OCI-M2 (cell line): ENCODE measurements around the gene SEC31B.

Experiments used
- DNase-seq: peaks from one replicate; lab custom pipeline; 2025; ENCODE audit not compliant: unreplicated experiment; lab: John Stamatoyannopoulos, UW

Gene SEC31B

DNA sequence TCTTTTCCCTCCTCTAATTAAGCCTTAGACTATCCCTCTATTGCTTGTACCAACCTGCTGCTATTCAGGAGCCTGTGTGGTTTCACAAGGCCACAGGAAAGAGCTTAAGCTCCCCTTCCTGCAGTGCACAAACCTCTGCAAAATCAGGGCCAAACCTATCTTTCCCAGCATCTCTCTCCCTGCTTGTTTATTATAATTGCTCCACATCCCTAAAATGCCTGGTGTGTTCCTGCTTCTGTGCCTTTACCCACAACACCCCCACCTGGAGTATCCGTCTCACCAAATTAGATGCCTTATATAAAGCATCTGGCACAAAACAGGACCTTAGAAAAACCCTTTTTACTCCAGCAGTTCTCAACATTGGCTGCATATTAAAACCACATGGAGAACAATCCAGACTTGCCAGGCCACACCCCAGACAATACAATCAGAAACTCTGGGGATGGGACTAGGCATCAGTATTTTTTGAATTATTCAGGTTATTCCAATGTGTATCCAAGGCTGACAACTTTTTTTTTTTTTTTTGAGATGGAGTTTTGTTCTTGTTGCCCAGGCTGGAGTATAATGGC lies 16.7 kb downstream of the SEC31B start:
- DNase-seq: no peak

DNA sequence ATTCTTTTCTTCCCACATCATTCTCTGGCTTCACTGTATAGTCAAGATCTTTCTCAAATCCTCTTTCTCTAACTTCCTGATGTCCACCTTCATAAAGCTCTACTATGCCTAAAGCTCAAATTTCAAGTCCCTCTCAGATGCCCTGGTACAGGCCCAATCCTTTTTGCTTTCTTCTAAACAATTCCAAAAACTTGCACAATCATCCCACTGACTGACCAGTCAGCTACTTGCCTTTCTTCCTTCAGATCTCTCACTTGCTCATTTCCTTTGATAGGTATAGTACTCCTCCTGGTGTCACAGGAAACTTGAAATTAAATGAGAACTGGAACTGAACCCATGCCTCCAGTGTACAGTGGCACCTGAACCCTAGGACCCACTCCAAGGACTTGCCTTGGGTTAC lies 18.2 kb downstream of the SEC31B start:
- no peak for DNase-seq

DNA sequence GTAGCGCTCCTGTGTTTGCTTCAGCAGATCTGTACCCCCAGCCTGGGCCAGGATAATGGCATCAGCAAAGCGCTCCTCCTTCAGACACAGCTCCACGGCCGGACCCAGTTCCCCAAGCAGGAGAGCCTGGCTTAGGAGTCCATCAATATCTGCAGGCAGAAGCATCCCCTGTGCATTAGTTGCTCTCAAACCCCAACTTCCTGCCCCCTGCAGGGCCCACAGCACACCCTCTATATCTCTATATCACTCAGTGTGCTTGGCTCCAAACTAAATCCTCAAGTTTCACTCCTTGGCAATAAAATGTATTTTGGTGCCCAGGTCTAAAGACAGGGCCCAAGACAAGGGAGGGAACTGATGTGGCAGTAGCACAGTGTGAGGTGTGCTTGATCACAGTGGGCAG lies 21.6 kb downstream of the SEC31B start:
- DNase-seq: no peak

DNA sequence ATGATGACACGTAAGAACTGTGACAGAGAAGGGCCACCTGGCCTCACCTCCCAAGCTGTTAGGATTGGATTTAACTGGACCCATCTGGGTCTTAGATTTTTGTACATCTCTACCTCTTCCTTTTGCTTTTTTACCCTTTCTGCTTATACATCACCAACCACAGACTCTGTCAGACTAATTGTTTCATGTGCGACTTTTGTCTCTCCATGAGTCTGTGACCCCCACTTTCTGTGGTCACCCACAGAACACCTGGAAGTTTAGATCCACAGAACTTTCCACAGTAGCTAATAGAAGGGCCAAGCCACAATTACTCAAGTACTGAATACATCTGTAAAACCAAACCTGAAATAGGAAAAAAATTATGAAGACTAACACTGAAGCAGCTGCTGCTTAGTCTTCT lies 23.1 kb downstream of the SEC31B start:
- DNase-seq: no peak

DNA sequence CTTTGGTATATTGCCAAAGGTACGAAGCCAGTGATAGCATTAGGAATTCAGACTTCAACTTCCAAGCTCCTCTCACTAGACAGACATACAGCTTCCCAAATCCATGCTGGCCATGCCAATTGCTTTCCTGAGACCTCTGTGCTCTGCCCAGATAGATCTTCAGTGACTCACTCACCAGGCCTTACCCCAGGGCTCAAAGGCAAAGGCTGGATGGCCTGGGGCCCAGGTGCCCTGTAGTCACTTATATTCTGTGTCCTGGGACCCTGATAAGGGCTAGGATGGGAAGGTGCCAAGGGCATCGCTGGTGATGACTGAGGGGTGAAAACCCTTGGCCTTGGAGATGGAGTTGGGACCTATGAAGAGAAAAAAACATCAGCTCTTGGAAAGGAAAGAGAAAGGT lies 29.1 kb downstream of the SEC31B start:
- no peak for DNase-seq

DNA sequence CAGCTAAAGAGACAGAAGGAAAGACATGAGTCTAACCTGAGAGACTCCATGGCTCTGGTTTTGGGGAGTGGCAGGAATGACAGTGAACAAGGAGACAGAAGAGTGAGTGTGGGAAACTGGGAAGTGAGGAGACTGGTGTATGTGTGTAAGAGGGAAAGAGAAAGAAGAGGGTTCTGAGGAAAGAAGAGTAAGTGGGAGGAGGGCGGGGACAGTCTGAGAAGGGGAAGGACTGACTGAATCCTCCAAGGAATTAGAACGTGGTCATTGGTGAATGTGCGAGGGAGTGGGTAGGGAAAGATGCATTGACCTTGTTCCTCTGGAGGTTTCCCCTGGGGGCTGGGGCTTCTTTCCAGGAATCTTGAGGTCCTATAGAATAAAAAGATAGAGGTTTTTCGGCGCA lies 30.3 kb downstream of the SEC31B start:
- DNase-seq: no peak

DNA sequence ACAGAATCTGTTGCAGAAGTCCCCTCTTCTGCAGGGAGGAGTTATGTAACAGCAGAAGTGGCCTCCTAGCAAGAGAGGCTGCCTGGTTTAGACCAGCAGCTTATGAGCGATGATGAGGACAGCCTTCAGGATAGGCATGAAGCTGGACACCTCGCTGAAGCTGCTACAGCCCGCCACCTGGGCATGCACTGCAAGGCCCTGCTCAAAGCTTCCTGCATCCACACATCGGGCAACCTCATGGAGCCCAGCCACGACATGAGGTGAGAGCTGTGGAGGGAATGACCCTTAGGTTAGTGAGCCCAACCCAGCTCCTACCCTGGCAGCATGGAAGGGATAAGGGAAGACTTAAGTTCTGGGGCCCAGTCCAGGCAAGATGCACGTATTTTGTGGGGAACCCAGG lies 32.1 kb downstream of the SEC31B start:
- no peak for DNase-seq

DNA sequence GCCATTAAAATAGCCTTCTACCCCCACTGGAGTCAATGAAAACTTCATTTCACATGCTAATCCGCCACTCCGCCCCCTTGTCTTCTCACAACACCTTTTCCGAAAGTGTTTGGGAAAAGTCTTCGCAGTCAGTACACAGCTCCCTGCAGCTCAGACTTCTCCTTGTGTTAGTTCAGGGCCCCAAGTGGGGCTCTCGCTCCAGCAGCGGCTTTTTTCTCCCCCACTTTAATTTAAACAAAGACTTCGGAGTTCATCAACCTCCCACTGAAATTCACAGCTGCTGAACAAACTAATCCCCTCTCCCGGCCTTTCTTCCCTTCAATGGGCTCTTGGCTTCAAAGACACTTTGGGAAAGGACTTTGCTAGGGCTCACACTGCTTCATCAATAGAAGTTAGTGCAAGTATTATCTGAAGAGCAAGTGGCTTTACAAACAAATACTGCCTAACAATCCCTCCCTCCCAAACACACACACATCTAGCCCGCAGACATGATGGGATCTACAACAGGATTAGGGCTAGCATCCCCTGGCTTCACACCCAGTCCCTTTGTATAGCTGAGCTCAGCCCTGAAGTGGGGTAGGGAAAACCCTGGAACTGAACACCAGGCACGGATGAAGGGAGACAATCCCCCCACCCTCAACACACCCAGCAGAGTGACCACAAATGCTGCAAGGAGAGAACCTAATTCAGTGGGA lies 33.7 kb downstream of the SEC31B start:
- DNase-seq: no peak

DNA sequence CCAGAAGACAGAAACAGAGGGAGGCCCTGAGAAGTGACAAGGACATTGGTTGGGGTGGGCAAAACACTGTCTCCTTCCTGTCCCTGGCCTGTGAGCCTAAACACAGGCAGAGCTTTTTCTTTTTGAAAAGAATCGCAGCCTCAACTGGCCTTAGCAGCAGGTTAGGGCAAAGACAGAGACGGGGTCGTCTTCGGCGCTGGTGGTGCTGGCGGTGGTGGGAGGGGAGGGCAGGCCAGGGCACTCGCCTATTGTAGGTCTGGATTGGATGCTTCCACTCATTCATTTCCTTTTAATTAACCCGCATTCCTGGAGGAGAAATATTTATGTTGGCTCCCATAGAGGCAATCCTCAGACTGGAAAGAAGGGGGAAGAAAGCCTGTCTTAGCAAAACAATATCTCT lies 34.3 kb downstream of the SEC31B start:
- DNase-seq: no peak

DNA sequence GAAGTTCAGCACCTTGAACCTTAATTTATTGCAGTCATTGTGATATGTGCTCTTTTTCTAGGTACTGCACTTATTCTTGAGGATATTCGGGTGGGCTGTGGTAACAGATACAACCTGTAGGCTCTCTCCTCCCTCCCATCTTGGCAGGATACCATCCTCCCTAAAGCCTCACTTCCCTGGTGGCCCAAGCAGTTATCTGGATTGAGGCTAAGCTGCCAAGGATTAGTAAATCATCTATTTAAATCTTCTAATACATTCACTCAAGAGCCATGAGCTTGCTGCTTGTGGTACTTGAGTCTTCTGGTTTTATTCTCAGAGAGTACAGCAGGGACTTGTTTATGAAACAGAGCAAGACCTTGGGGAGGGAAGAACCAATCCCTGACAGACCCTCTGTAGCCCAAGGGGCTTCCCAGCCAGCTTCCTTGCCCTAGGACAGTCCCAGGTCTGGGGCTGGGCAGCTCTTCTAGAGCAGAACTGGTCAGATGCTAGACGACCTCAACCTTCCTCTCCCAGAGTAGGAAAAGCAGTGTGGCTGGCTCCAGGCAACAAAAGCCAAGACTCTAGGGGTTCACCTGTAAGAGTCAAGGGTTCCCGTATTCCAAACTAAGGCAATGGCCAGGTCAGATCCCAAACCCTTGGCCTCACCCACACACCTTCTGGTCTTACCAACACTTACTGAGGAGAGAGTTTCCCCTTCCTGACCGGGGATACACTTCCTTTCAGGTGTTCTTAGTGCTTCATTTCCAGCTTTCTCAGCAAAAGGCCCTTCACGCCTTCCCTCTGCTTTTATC lies 35.6 kb downstream of the SEC31B start:
- no peak for DNase-seq

DNA sequence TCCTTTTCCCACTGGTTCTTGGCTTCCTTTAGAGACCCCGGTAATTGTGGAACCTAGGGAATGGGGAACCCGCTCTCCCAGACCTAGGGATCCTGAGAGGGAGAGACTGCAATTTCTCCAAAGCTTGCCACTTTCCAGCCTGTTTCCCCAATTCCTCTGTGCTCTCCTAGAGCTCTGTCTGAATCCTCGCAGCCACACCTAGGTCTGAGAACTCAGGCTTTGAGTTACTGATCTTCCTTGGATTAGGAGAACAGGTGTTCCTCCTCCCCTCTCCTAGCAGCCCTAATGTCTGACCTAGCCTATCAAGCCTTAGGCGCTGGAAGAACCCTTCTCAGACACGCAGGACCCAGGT lies 36.9 kb downstream of the SEC31B start:
- no peak for DNase-seq

DNA sequence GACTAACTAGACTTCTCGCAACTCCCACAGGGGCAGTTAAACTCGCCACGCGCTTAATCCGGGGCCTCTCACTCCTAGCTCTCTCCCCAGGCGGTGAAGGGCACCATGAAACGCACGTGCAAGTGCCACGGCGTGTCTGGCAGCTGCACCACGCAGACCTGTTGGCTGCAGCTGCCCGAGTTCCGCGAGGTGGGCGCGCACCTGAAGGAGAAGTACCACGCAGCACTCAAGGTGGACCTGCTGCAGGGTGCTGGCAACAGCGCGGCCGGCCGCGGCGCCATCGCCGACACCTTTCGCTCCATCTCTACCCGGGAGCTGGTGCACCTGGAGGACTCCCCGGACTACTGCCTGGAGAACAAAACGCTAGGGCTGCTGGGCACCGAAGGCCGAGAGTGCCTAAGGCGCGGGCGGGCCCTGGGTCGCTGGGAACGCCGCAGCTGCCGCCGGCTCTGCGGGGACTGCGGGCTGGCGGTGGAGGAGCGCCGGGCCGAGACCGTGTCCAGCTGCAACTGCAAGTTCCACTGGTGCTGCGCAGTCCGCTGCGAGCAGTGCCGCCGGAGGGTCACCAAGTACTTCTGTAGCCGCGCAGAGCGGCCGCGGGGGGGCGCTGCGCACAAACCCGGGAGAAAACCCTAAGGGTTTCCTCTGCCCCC lies 37.4 kb downstream of the SEC31B start:
- peak; percentile 48 for DNase-seq

DNA sequence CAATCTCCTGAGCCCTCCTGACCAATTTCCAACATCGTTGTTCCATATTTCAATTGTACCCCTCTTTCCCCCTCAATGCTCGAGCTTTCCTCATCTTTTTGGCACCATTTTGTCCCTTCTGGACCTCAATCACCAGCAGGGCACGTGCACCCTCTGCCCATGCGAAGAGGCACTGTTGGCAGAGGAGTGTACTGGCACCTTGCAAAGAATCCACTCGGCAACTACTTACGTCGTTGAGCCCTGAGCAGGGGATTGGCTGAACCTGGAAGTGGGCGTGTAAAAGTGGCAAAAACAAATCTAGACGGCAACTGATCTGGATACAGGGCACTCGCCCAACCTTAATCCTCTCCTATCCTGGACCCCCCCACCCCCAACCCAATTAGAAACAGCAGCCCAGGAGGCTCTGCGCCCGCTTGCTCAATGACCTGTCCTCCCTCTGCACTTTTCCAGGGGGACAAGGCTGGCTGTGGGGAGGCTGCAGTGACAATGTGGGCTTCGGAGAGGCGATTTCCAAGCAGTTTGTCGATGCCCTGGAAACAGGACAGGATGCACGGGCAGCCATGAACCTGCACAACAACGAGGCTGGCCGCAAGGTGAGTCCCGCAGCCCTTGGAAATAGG lies 38.1 kb downstream of the SEC31B start:
- DNase-seq: peak; percentile 49

DNA sequence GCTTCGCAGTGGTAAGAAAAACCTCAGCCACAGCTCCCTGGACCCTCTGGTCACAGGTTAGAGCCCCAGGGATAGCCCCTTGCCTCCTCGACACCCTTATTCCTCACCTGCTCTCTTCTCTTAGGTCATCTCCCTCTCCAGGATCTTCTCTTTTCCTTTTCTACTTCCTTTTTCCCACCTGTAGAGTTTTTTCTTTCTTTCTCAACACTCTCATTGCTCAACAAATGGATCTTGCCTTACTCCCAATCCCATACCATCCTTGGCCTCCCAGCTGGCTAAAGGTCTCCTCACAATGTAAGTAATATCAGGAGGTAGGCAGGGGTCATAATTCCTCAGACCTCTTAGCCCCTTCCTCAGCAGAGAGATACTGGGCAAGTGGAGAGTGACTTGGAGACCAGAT lies 39.7 kb downstream of the SEC31B start:
- DNase-seq: no peak

DNA sequence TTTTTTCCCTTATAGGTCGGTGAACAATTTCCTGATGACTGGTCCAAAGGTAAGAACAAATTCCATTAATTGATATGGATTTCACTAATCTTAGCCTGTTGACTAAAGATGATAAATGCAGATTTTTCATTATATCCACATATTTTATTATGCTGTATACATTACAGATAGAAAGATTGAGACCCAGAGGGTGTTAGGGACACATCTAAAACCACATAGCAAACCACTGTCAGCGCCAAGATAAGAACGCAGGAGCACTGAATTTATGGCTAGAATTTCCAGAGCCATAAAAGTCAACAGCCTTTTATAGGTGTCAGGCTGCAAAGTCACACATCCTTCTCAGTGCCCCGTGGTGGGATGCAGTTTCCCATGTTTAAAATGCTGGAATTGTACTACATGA lies 40.6 kb downstream of the SEC31B start:
- no peak for DNase-seq

DNA sequence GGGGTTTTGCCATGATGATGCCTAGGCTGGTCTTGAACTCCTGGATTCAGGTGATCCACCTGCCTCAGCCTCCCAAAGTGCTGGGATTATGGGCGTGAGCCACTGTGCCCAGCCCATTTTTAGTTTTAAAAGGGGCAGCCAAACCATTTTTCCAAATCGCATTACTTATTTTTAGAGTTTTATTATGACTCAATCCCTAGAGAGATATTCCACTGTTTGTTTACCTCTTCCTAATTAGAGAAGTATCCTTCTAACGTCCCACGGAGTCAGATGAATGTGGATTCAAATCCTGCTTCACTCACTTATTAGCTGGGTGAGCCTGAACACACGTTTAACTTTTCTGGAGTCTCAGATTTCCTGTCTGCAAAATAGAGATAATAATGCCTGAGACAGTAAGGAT lies 41.7 kb downstream of the SEC31B start:
- no peak for DNase-seq

DNA sequence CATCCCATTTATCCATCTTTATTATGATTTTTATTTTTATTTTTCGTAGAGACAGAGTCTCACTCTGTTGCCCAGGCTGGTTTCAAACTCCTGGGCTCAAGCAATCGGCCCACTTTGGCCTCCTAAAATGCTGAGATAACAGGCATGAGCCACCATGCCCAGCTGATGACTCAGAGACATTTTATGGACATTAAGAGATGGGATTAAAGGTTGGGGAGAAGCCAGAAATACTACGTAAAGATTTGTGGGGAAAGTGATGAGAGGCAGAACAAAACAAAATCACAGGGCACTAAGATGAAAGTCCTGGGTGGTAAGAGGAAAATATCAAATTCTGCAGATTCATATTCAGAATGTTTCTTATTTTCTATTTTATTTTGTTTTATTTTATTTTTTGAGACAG lies 49.3 kb downstream of the SEC31B start:
- no peak for DNase-seq

DNA sequence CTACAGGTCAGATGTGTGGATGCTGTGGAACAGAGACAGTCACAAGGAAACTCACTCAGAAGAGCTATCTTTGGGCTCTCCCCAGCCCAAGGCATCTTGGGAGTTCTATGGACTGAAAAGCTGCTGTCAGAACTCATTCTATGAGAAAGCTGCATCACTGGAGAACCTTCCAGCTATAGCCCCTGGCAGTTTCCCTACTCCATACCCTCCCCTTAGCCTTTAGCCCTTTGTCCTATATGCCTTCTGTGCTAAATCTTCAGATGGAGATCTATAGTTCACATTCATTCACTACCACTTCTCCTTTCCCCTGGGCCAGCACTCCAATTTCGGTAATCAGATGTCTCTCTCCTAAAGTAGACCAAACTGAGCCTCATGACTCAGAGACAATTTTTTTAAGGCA lies 49.9 kb downstream of the SEC31B start:
- no peak for DNase-seq

DNA sequence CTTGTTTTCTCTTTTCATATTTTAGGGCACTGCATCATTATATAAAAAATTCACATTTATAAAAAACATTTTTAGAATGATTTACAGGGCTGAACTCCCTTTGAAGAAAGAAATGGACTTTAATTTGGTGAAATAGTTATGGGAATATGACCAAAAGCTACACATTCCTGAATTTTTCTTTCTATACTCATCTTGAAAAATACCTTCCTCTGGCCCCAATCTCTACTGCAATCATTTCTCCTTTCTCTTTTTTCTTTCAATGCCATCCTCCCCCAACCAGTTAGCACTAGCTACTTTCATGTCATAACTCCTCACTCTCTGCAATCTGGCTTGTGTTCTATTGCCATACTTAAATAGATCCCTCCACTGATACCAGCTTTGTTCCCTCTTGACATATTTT lies 50.7 kb downstream of the SEC31B start:
- DNase-seq: no peak

DNA sequence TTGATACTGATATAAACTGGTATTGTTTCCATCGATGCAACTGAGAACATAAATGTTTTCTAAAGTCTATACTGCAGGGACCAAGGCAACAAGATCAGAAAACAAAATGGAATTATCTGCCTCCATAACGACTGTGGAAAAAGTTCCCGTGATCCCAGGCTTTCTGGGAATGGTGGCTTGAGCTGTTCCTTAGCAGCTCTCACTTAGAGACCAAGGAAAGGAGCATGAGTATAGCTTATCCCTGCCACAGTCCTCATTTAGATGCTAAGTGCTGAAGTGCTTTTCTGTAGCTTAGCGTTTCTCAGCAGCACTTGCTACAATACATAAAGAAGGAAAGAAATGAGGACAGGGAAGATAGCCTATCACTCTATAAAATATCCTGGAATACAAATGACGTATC lies 51.3 kb downstream of the SEC31B start:
- DNase-seq: no peak

DNA sequence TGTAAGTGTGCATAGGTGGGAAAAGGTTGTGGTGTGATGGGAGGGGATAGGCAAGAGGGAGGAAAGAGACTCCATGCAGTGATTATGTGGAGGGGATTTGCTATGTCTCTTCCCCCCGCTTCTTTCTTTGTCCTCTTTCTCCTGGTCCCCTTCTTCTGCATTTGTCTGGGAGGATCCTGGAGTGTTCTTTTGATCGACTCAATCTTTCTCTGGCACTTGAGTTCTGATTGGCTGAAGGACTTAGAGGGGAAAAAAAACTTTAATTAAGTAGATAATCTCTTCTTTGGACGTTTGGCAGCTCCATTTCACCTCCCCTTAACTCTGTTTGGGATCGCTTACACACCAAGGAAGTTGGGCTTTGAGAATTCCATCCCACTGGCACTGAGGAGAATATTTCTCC lies 57.0 kb downstream of the SEC31B start, which contains the start of gene WNT8B:
Gene WNT8B (plus strand): TSS at position 301 of the 400 bp plus-strand sequence. CDS start 160 bp downstream, outside the sequence.
- DNase-seq: no peak
